ENCODE measurements around the gene PPFIA1. TPM values are rescaled to one million over a fixed set of nuclear protein-coding genes. Genes with fewer than 3 reads are reported as not detected.

Gene PPFIA1
- total and polyA plus RNA-seq, 2 of the 13 experiments (the other 11 are each of a cell fraction or from before 2014, with no cell fraction given): 29.9 to 45.2 TPM

GRCh38 chr11:70397983-70398833 is 127.7 kb downstream of the PPFIA1 start, which contains the start of gene CTTN (continued):
- TF ChIP-seq ZNF737 (CRISPR knock-in tag; IDR thresholded peaks at IDR 0.05; ENCODE audit: borderline replicate concordance) (0 out of 2 replicates have a peak, but pooled peaks have one; percentile 85), ZNF678 (CRISPR knock-in tag; IDR thresholded peaks at IDR 0.05) (peak; percentile 67; the same call in 1 of the 2 replicates), NR2F1 (CRISPR knock-in tag; IDR thresholded peaks at IDR 0.05) (no peak), MLLT10 (CRISPR knock-in tag; IDR thresholded peaks at IDR 0.05) (no peak), IKZF5 (CRISPR knock-in tag; IDR thresholded peaks at IDR 0.05) (peak; percentile 35; the same call in 1 of the 2 replicates), NFE2L2 (IDR thresholded peaks at IDR 0.05; ENCODE audit: low read length) (no peak), ZNF777 (CRISPR knock-in tag; IDR thresholded peaks at IDR 0.05) (peak; percentile 57; the same call in 1 of the 2 replicates), ZBTB38 (CRISPR knock-in tag; IDR thresholded peaks at IDR 0.05) (peak; percentile 28; the same call in 1 of the 2 replicates), DZIP1 (CRISPR knock-in tag; IDR thresholded peaks at IDR 0.05) (peak; percentile 71; the same call in 1 of the 2 replicates), ZNF878 (CRISPR knock-in tag; IDR thresholded peaks at IDR 0.05) (peak; percentile 74; the same call in 1 of the 2 replicates), ZFAT (CRISPR knock-in tag; conservative IDR thresholded peaks at IDR 0.05) (no peak), GTF3A (CRISPR knock-in tag; conservative IDR thresholded peaks at IDR 0.05) (no peak), ZMAT3 (CRISPR knock-in tag; conservative IDR thresholded peaks at IDR 0.05) (peak; percentile 92), ZNF713 (CRISPR knock-in tag; IDR thresholded peaks at IDR 0.05) (no peak), HMGA1 (CRISPR knock-in tag; conservative IDR thresholded peaks at IDR 0.05) (no peak), IRF2 (CRISPR knock-in tag; IDR thresholded peaks at IDR 0.05) (peak; percentile 84), EHMT2 (IDR thresholded peaks at IDR 0.05; ENCODE audit: borderline replicate concordance, low read depth, low read length) (no peak), ZHX1 (CRISPR knock-in tag; IDR thresholded peaks at IDR 0.05; ENCODE audit: low read depth) (0 out of 2 replicates have a peak, but pooled peaks have one; percentile 12), BATF2 (CRISPR knock-in tag; IDR thresholded peaks at IDR 0.05) (no peak), NFKB2 (CRISPR knock-in tag; IDR thresholded peaks at IDR 0.05; ENCODE audit: borderline replicate concordance) (peak; percentile 48; the same call in 1 of the 2 replicates), ZNF12 (CRISPR knock-in tag; IDR thresholded peaks at IDR 0.05) (peak; percentile 7; the same call in 1 of the 2 replicates), ZZZ3 (CRISPR knock-in tag; IDR thresholded peaks at IDR 0.05; ENCODE audit: borderline replicate concordance) (no peak)

All from HepG2 (cell line).